Measurements from ENCODE around the gene RORB.
"Not testable (repeated sequence)": the region's sequence is repeated elsewhere in the genome, so short reads cannot be mapped to it uniquely, and the experiment has no call there.

RORB gene

GRCh38 chr9:74527718-74528117 lies 30.6 kb downstream of the RORB start:
- TF ChIP-seq, protein P1, sequence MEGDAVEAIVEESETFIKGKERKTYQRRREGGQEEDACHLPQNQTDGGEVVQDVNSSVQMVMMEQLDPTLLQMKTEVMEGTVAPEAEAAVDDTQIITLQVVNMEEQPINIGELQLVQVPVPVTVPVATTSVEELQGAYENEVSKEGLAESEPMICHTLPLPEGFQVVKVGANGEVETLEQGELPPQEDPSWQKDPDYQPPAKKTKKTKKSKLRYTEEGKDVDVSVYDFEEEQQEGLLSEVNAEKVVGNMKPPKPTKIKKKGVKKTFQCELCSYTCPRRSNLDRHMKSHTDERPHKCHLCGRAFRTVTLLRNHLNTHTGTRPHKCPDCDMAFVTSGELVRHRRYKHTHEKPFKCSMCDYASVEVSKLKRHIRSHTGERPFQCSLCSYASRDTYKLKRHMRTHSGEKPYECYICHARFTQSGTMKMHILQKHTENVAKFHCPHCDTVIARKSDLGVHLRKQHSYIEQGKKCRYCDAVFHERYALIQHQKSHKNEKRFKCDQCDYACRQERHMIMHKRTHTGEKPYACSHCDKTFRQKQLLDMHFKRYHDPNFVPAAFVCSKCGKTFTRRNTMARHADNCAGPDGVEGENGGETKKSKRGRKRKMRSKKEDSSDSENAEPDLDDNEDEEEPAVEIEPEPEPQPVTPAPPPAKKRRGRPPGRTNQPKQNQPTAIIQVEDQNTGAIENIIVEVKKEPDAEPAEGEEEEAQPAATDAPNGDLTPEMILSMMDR (IDR thresholded peaks at IDR 0.05; ENCODE audit: insufficient read depth, missing control alignments): no peak
- FAIRE-seq (no peak), DNase-seq (ENCODE audit: insufficient read length, low spot score) (no peak)

DNA sequence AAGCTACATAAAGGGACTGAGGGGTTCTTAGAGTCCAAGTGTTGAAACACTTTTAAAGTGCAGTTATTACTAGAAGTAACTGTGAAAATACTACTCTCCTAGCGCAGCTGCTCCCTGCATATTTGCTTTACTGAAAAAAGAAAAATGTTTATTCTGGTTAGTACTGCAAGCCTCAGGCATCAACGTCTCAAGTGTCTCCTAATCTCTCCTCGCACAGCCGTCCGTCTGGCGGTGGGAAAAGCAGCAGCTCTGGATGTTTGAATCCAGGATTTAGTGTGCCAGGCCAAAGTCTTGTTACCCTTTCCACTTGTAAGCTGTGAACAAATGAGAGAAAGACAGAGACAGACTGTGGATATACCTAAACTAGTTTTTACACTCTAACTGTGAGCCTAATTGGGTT lies 31.1 kb downstream of the RORB start:
- peak; percentile 63 for FAIRE-seq
- TF ChIP-seq, protein P1 (IDR thresholded peaks at IDR 0.05; ENCODE audit: insufficient read depth, missing control alignments): no peak
- DNase-seq (ENCODE audit: insufficient read length, low spot score): no peak

DNA sequence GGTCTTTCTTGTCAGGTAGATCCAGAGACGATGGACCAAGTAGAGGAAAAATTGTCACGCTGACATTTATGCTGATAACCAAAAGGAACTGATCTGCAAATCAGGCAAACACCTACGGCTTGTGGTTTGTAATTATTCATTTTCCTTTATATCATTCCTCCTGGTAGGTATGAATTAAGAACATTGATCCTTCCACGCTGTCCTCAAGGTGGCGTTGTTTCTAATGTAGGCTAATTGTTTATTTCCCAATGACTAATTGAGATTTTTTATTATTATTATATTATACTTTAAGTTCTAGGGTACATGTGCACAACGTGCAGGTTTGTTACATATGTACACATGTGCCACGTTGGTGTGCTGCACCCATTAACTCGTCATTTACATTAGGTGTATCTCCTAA lies 33.3 kb downstream of the RORB start:
- not testable (repeated sequence) for FAIRE-seq

GRCh38 chr9:74533253-74533652 lies 36.1 kb downstream of the RORB start:
- TF ChIP-seq, protein P1 (IDR thresholded peaks at IDR 0.05; ENCODE audit: insufficient read depth, missing control alignments): no peak
- DNase-seq (ENCODE audit: insufficient read length, low spot score) (no peak), FAIRE-seq (no peak)

More for the DNA sequence above, 33.3 kb downstream of the RORB start:
- DNase-seq (ENCODE audit: insufficient read length, low spot score): not testable (repeated sequence)

GRCh38 chr9:74534841-74535240 lies 37.7 kb downstream of the RORB start:
- FAIRE-seq: no peak
- TF ChIP-seq, protein P1 (IDR thresholded peaks at IDR 0.05; ENCODE audit: insufficient read depth, missing control alignments): no peak

GRCh38 chr9:74543145-74543544 lies 46.0 kb downstream of the RORB start:
- FAIRE-seq (no peak), DNase-seq (ENCODE audit: insufficient read length, low spot score) (no peak)
- TF ChIP-seq, protein P1 (IDR thresholded peaks at IDR 0.05; ENCODE audit: insufficient read depth, missing control alignments): no peak

More at GRCh38 chr9:74534841-74535240, 37.7 kb downstream of the RORB start:
- no peak for DNase-seq (ENCODE audit: insufficient read length, low spot score)

- DNase-seq (ENCODE audit: insufficient read length, low spot score) (no peak), FAIRE-seq (no peak)
- TF ChIP-seq, protein P1 (IDR thresholded peaks at IDR 0.05; ENCODE audit: insufficient read depth, missing control alignments): no peak
Measured at GRCh38 chr9:74551266-74551665, 54.1 kb downstream of the RORB start.

Measured in D721Med (cell line).